ENCODE measurements around the gene PDE9A.

DNA sequence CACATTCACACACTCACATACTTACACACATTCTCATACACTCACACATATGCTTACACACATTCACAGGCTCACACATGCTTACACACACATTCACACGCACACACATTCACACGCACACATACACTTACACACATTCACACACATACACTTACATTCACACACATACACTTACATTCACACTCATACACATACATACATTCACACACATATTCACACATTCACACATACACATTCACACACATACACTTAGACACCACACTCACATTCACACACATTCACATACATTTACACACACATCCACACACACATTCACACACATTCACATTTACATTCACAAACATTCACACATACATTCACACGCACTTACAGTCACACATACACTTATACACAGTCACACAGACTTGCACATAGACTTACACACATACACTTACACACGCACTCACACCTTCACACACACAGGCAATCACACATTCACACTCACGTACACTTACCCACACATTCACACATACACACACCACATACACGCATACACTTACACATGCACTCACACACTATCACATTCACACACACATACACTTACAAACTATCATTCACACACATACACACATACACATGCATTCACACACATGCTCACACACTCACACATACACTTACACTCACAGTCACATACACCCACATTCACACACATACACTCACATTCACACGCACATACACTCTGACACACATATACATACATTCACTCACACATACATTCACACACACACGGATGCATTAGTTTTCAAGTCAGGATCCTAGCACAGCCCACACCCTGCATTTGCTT, 16.8 kb downstream of the PDE9A start:
- TF ChIP-seq, protein P1, sequence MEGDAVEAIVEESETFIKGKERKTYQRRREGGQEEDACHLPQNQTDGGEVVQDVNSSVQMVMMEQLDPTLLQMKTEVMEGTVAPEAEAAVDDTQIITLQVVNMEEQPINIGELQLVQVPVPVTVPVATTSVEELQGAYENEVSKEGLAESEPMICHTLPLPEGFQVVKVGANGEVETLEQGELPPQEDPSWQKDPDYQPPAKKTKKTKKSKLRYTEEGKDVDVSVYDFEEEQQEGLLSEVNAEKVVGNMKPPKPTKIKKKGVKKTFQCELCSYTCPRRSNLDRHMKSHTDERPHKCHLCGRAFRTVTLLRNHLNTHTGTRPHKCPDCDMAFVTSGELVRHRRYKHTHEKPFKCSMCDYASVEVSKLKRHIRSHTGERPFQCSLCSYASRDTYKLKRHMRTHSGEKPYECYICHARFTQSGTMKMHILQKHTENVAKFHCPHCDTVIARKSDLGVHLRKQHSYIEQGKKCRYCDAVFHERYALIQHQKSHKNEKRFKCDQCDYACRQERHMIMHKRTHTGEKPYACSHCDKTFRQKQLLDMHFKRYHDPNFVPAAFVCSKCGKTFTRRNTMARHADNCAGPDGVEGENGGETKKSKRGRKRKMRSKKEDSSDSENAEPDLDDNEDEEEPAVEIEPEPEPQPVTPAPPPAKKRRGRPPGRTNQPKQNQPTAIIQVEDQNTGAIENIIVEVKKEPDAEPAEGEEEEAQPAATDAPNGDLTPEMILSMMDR (IDR thresholded peaks at IDR 0.05), result no peak
- TF ChIP-seq POLR2A (IDR thresholded peaks at IDR 0.05), result no peak

Data from testis (tissue), 2 donors.